Choroid plexus epithelial cell (primary cell): ENCODE results near the gene CELF3.

Experiments
- DNase-seq: peaks from one replicate; pipeline ENCODE4 v3.0.0-alpha.2; 2010; ENCODE audit warnings: low read depth
- H3K4me3 ChIP-seq: 2 replicates; pipeline ENCODE4 v1.5.1; 2011; ENCODE audit warnings: low read depth, mild to moderate bottlenecking, control low read depth, low read length, moderate library complexity
- TF ChIP-seq, protein P1 (sequence below): conservative IDR thresholded peaks from 2 replicates; pipeline ENCODE4 v1.5.1; 2011; ENCODE audit warnings: low read depth, mild to moderate bottlenecking, control low read depth, inconsistent platforms, low read length, moderate library complexity

Gene CELF3

DNA sequence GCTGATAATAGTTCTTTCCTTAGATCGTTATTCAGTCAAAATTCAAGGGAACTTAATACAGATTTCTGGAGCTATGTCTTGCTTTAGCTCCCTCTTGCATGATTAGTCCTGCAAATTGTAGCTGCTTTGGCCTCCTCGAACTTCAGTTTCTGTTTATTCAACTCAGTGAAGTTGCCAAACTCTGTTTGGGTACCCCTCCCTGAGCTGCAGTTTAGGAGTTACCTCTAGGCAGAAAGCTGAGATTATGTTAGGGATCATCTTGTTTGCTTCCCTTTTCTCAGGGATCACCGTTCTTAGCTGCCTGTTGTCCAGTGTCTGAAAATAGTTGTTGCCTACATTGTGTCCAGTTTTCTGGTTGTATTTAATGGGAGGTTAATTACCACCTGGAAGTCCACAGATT, 61.2 kb downstream of the CELF3 start:
- peak; percentile 43 for DNase-seq
- no peak overlapping the region for H3K4me3 ChIP-seq

DNA sequence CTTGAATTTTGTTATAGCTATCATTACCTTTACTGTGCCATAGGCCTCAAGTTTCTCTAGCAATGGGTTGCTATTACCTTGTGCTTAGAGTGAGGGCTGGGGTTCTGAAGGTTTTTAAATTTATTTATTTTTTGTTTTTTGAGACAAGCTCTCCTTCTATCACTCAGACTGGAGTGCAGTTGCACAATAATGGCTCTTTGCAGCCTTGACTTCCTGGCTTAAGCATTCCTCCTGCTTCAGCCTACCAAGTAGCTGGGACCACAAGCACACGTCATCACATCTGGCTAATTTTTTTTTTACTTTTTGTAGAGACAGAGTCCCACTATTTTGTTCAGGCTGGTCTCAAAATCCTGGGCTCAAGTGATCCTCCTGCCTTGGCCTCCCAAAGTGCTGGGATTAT, 63.2 kb downstream of the CELF3 start:
- H3K4me3 ChIP-seq: no peak overlapping the region
- DNase-seq: peak; percentile 95
- TF ChIP-seq, protein P1, sequence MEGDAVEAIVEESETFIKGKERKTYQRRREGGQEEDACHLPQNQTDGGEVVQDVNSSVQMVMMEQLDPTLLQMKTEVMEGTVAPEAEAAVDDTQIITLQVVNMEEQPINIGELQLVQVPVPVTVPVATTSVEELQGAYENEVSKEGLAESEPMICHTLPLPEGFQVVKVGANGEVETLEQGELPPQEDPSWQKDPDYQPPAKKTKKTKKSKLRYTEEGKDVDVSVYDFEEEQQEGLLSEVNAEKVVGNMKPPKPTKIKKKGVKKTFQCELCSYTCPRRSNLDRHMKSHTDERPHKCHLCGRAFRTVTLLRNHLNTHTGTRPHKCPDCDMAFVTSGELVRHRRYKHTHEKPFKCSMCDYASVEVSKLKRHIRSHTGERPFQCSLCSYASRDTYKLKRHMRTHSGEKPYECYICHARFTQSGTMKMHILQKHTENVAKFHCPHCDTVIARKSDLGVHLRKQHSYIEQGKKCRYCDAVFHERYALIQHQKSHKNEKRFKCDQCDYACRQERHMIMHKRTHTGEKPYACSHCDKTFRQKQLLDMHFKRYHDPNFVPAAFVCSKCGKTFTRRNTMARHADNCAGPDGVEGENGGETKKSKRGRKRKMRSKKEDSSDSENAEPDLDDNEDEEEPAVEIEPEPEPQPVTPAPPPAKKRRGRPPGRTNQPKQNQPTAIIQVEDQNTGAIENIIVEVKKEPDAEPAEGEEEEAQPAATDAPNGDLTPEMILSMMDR: no peak

More for the DNA sequence above, 61.2 kb downstream of the CELF3 start:
- TF ChIP-seq, protein P1: no peak
